Ureter (tissue), 1 donor: ENCODE measurements around the gene TANGO2. TPM values are rescaled to one million over a fixed set of nuclear protein-coding genes. Genes with fewer than 3 reads are reported as not detected.
"Not testable (repeated sequence)": the region's sequence is repeated elsewhere in the genome, so short reads cannot be mapped to it uniquely, and the experiment has no call there.

ENCODE experiments used
- DNase-seq: peaks from one replicate; pipeline ENCODE4 v3.0.0-alpha.2; 2020; ENCODE audit warnings: low spot score
- total RNA-seq: library from RNA; stranded (reverse); gene quantifications from one replicate; pipeline ENCODE4 v1.2.4, GENCODE V29; 2023
- donor health status: DM: yes; HTN: yes; CAD: no.

TANGO2 gene
- total RNA-seq, 1 donor from 2014 or later = 28.8 TPM

DNA sequence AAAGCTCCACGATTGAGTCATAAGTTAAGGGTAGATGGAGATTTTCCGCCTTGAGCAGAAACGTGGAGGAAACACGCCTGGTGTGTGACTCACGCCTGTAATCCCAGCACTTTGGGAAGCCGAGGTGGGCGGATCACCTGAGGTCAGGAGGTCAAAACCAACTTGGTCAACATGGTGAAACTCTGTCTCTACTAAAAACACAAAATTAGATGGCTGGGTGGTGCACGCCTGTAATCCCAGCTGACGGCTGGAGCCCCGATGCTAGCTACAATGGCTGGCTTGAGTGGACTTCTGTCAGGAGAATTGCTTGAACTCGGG, 41.8 kb downstream of the TANGO2 start:
- DNase-seq = no peak

DNA sequence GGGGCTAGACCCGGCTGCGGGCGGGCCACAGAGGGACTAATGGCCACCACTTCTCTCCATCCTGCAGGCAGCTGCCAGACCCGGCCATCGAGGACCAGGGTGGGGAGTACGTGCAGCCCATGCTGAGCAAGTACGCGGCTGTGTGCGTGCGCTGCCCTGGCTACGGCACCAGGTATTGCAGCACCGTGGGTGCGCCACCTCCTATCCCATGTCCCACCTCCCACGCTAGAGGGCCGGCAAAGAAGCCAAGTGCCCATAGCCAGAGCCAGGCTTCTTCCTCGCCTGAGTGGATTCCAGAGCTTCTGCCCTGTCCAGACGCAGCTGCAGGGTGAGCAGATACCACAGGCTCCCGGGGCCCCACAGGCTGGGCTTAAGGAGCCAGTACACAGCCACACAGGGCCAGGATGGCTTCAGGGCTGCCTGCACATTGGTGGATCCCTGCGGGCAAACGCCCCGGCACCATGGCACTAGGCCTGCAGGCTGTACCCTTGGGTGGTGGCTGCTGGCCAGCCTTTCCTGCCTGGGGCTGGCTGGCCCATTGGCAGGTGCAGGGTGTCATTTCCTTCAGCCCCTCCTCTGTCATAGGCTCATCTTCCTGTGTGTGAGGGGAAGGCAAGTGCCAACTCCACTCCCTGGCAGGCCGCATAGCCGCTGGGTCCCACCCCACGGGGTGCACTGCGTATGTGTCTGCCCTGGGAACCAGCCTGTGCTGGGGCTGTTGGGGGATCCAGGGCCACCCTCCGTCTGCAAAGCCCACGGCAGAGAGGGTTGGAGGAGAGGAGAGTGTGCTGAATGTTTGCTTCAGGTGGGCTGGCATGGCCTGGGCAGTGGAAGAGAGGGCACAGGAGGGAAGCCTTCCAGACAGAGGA, 42.6 kb downstream of the TANGO2 start:
- no peak for DNase-seq

DNA sequence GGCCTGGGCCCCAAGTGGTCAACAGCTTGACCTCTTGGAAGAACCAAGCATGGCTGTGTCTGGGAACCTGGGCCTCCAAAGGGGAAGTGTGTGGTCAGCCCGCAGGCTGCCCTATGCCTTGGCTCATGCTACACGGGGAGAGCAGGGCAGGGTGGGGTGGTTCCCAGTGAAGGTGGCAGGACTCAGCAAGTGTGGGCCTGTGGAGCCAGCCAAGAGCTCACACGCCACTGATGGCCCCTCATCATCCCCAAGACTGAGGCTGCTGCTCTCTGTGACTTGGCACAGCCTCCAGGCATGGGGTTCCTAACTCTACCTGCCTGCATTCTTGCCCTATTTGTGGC, 43.2 kb downstream of the TANGO2 start:
- no peak for DNase-seq

DNA sequence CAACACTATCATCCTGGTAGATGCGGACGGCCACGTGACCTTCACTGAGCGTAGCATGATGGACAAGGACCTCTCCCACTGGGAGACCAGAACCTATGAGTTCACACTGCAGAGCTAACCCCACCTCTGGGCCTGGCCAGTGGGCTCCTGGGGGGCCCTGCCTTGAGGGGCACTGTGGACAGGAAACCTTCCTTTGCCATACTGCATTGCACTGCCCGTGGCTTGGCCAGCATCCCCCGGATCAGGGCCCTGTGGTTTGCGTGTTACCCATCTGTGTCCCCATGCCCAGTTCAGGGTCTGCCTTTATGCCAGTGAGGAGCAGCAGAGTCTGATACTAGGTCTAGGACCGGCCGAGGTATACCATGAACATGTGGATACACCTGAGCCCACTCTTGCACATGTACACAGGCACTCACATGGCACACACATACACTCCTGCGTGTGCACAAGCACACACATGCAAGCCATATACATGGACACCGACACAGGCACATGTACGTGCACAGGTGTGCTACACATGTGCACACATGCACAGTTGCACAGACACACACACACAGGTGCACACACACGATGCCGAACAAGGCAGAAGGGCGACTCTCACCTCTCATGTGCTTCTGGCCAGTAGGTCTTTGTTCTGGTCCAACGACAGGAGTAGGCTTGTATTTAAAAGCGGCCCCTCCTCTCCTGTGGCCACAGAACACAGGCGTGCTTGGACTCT, 43.8 kb downstream of the TANGO2 start:
- no peak for DNase-seq

DNA sequence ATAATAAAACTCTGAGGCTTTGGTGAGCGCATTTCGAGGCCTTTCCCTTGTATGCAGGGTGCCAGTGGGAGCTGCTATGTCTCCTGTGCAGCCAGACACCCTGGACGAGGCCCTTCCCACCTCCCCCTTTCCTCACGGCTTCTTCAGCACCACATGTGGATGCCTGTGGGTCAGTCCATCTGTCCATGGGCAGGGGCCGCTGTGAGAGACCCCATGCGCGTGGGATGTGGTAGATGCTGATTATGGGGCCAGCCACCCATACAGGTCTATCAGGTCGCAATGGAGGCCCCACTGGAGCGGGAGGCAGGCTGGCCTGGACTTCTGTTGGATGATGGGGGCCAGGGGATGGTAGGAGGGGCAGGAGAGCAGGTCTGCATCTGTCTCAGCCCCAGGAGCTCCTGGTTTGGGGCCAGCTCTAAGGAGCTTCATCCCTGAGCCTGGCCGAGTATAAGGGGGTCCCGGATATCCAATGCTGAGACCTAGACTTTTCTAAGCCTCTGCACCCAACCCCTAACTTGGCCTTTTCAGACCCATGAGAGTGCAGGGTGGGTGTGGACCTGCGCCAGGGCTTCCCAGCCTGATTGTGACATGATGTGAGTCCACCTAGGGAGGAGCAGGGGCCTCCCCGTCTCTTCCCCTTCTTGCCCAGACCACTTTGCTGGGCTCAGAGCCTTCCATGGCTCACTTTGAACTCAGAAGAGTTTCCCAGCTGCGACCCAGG, 45.1 kb downstream of the TANGO2 start:
- no peak for DNase-seq

DNA sequence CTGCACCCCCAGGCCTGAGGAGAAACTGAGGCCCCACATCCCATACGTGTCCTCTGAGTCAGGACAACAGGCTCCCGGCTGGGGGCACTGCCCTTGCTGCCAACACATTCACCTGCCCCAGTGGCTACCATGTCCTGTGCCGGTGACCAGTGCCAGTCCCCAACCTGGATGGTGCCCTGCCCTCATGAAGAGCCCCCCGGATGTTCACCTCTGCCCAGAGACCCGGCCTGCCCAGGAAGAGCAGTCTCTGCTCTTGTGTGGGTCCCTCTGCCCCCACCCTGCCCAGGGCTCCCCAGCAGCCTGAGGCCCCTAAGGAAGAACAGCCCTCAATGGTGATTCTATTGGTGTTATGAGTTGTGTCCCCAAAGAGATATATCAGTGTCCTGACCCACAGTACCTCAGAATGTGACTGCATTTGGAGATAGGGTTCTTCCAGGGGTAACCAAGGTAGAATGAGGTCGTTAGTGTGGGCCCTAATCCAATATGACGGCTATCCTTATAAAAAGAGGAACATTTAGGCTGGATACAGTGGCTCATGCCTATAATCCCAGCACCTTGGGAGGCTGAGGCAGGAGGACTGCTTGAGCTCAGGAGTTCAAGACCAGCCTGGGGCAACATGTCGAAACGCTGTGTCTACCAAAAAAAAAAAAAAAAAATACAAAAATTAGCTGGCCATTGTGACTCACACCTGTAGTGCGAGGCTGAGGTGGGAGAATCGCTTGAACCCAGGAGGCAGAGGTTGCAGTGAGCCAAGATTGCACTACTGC, 45.9 kb downstream of the TANGO2 start:
- no peak for DNase-seq

DNA sequence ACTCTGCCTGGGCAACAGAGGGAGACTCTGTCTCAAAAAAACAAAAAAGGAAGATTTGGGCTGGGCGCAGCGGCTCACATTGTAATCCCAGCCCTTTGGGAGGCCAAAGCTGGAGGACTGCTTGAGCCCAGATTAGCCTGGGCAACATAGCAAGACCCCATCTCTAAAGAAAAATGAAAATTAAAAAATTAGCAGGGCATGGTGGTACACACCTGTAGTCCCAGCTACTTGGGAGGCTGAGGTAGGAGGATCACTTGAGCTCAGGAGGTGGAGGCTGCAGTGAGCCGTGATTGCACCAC, 46.4 kb downstream of the TANGO2 start:
- not testable (repeated sequence) for DNase-seq

DNA sequence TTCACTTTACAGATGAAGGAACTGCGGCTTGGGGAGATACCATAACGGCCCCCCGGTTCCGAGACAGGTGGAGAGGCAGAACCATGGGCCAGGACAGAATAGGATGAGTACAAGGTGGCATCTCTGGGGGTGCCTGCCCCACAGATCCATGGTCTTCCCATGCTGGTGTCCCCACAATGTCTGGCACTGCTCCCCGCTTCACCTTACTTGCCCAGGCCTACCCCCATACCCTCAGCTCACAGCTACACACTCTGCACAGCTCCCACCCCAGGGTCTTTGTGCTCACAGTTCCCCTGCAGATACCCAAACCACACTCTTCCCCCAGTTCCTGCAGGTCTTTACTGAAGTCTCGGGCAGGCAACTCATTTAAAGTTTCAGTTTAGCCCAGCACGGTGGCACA, 47.7 kb downstream of the TANGO2 start:
- no peak for DNase-seq

DNA sequence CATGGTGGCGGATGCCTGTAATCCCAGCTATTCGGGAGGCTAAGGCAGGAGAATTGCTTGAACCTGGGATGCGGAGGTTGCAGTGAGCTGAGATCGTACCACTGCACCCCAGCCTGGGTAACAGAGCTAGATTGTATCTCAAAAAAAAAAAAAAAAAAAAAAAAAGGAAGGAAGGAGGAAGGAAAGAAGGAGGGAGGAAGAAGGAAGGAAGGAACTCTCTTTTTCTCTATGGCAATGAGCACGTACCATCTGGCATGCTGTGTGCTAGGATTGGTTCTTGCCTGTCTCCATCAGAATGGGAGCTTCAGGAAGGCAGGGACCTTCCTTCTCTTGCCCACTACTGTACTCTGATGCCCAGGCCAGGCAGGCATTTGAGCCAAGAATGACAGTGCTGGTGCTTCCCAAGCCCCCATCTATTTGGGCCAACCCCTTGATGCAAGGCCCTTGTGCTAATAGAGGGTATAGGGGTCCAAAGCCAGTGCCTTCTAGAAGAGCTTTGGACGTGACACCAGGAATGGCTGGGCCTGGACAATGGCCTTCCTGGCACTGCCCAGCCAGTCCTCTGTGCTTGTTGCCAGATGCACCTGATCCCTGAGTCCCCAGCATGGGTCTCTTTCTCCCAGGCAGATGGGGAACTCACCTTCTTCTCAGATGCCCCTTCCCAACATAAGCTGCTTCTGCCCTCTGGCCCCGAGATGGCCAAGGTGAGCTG, 48.6 kb downstream of the TANGO2 start:
- DNase-seq = no peak

DNA sequence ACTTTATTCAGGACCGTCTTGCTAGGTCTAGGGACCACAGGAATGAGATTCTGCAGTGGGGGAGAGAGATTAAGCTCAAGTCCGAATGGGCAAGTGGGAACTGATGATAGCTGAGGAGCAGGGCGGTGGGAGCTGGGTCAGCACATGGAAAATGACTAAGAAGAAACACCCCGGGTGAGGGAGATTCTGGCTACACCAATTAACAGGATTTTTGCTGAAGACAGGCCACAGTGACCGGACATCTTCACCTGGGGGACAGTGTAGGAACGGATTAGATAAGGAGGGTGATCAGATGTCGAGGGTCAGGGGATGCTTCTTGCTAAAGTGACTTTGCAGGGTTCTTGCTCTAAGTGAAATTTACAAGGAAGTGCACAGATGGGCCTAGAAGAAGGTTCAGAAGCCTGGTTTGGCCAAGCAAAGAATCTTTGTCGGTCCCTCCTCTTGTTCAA, 50.6 kb downstream of the TANGO2 start:
- DNase-seq = no peak

DNA sequence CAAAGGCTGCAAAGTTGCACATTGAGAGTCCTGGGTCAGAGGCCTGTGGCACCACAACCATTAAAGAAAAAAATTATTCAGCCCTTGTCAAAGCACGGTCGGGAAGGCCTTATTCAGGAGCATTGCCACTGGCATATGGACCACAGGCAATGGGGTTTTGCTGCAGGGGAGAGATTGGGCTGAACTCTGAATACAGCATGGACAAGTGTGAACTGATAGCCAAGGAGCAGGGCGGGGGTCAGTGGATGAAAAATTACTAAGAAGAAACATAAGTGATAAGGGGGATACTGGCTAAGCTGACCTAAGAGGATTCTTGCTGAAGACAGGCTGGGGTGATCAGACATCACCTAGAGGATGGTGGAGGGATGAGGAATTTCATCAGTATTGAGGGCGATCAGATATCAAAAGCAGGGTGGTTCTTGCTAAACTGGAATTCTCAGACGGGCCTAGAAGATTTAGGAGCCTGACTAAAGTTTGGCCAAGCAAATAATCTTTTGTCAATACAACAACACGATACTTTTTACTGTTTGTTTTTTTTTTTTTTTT, 55.8 kb downstream of the TANGO2 start:
- no peak for DNase-seq

DNA sequence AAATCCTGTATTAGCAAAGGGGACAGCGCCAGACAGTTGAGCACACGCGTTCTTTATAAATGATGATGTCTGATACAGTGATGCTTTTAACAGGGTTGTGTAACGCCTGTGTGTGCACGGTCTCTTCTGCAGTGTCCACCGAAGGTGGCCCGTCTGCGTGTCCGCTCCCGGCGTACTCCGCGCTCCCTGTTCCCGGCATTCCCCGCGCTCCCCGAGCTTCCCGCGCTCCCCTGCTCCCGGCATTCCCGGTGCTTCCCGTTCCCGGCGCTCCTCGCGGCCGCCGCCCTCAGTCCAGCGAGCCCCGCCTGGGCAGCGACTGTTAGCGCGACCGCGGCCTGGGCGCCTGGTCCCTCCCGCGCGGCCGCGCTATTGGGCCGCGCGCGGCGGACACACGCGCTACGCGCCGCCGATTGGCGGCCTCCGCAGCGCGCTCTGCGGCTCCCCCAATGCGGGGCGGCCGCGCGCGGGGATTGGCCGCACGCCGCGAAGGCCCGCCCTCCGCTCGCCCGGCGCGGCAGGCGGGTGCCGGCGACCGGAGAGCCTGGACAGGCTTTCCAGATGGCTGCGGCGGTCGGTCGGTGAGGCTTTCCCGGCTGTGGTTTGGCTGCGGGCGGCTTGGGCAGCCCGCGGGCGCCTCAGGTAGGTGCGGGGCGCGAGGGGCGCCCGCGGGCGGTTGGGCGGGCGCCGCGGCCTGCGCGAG, 59.0 kb downstream of the TANGO2 start, which contains the start of gene DGCR8:
Gene DGCR8, plus strand, starts transcription at position 497 of the 700 bp plus-strand sequence. CDS start 5,723 bp downstream, outside the sequence.
- peak; percentile 91 for DNase-seq

DNA sequence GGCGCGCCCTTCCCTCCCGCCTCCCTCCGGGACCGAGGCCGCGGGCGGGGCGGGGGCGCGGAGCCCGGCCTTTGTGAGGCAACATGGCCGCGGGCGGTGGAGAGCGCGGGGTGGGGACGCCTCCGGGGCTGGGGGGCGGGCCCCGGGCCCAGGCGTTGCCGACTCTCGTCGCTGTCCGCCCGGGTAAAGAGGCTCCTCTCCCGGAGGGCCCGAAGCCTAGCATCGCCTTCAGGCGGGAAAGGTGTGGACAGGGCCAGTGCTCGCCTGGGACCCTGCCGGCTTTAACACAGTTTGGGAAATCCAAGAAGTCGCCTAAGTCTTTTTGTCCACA, 59.5 kb downstream of the TANGO2 start:
- DNase-seq = peak; percentile 53

DNA sequence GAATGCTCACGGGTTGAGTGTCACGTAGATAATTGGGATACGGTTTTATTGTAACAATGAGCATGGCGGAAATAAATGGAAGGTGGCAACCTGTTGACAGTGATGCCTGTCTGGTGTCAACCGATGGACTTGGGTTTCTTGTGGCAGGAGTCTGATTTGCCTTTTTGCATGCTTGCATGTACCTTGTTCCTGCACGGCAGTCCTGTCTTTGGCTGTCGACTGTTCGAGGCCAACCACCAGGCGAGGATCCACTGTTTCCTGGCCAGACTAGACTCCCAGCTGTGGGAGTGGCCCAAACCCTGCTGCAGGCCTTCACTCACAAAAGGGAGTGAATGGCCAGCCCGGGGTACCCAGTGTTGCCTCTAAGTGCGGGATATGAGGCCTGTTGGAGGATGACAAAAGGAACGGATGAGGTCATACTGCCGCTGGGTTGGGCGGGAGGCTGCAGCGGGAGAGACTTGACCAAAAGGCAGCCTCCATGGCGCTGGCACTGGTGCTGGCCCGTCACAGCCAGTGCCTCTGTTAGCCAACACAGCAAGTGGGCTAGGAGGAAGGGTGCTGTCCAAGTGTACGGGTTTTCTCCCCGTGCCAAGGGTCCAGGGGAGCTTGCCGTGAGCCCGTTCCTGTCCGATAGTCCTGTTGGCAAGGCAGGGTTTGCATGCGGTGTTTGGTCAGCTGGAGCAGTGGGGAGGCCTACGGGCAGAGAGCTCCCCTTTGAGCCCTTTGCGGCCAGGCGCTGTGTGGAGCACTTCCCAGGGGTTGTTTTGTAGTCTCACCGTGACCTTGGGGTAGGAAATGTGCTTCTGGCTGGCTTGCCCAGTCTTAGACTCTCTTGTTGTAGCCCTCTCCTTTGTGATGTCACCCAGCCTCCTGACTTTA, 60.1 kb downstream of the TANGO2 start:
- DNase-seq = no peak

DNA sequence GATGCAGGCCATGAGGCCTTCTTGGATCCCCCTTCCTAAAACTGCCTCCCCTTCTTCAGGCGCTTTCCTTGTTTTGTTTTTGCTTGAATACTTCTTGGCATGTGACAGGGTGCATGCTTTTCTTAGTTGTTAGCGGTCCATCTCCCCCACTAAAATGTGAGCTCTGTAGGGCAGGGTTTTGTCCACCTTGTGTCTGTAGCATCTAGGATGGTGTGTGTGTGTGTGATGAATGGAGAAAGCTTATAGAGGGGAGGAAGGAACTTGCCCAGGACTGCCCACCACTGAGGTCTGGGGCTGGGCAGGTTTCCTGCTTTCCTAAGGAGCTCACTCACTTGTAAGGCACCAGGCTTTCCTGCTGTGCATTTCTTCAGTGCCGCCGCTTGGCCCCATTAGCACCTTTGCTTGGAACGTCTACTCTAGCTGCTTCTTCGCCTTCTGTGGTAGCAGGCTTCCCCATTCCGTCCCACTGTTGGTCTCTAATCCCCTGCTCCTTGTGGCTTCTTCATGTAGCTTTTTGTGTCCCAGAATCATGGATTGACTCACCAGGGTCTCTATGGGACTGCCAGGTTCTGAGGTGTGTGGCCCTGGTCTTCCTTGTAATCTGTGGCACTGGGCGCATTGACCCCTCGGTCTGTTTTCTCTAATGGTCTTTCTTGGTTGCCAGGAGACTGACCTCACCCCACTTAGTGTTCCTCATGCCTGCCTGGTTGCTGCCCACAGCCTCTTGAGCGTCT, 62.4 kb downstream of the TANGO2 start:
- DNase-seq = no peak

DNA sequence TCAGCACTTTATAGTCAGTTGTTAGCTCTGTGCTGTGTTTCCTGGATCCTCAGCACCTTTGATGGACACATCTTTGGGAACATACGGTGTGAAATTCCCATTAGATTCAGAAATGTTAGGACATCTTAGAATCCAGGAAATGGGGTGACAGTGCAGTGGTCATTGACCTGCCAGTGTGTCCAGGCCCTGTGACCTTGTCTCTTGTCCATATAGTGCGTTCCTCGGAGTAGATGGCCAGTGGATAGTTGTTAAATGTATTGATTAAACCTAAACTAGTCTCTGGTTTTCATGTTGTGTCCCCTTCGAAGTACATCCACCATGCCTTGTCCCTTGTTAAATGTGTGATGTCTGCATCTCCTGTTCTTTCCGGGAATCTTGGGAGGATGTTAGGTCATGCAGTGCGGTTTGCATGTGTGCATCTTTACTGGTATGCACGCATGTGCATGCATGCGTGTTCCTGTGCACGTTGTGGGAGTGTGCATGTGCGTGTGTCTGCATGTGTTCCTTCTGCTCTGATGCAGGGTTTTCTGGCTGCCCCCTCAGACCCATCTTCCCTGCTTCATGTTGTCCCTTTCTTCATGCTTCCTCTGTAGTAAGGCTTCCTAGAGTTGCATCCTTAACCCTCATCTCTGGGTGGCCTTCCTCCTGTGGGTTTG, 63.1 kb downstream of the TANGO2 start:
- DNase-seq = no peak

DNA sequence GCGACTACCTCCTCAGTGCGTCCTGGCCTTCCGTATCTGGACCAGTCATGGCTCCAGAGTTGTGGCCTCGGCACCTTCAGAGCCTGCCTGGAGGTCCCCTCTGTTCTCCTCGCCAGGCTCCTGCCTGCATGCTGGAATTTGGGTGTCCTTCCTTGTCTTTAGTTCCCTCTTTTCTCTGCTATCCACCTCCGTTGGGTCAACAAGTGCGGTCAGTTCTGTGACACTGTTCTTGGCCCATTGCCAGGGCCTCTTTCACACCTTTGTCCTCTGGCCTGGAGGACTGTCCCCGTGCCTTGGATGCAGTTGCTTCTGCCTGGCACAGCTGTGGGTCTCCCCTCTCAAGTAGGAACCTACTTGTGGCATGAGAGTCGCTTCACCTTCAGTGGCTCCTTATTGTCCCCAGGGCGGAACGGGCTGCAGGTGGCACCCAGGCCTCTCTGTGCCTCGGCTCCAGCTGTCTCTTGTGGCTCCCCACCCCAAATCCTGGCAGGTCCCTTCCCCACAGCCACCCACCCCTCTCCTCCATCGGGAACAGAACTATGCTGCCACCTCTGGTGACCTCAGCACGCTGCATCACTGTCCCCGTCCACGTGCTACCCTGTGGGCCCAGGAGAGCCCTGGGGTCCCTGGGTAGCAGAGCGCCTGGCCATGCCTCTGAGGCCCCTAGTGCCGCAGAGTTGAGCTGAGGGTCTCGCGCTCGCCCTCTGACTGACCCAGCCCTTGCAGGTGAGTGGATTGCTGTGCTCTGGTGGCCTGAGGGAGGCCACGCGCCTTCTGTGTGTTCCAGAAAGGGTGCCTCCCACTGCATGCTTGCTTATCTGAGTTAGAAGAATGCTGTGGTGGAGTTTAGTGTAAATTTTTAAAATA, 63.9 kb downstream of the TANGO2 start:
- DNase-seq = no peak
